ENCODE measurements around the gene GALNTL6. TPM values are rescaled to one million over a fixed set of nuclear protein-coding genes. Genes with fewer than 3 reads are reported as not detected.

The GALNTL6 gene
- total RNA-seq, 1 experiment from 2014 or later = not detected

GRCh38 chr4:172808196-172808595, 995.0 kb downstream of the GALNTL6 start:
- H2BK15ac ChIP-seq (ENCODE audit: low read depth, low read length) = no peak overlapping the region

More at GRCh38 chr4:172808196-172808595, 995.0 kb downstream of the GALNTL6 start:
- Mint-ChIP-seq H3K4me3 (no peak overlapping the region), H3K4me1 (peaks cover 29 to 33% of the 10 kb centered on the region in 2 experiments), H3K27me3 (ENCODE audit: low read depth) (no peaks in the 10 kb centered on the region), H3K9me3 (no peaks in the 10 kb centered on the region), H3K27ac (no peak overlapping the region; a peak in 1 of 7 replicates), H3K36me3 (ENCODE audit: insufficient read depth in 1 of 3, low read depth in 3 of 3) (no peaks in the 10 kb centered on the region)
- Histone ChIP-seq H4K91ac (ENCODE audit: insufficient read length, low read depth, low read length) (no peak overlapping the region), H3K23me2 (ENCODE audit: insufficient read length, low read depth, low read length, poor library complexity, severe bottlenecking) (no peaks in the 10 kb centered on the region), H2BK20ac (ENCODE audit: low read depth, low read length, poor library complexity, severe bottlenecking) (no peak overlapping the region), H2BK120ac (ENCODE audit: low read depth, low read length, poor library complexity, severe bottlenecking) (no peak overlapping the region), H3K23ac (ENCODE audit: insufficient read length, low read depth, low read length) (no peak overlapping the region), H3K56ac (ENCODE audit: insufficient read length, low read depth, low read length) (no peak overlapping the region), H3K4me2 (ENCODE audit: insufficient read depth, insufficient read length, low read length) (no peak overlapping the region), H3K14ac (ENCODE audit: insufficient read depth, low read length) (no peak overlapping the region), H3K79me2 (ENCODE audit: insufficient read depth, low read length) (no peaks in the 10 kb centered on the region), H3T11ph (ENCODE audit: low read length) (no peak overlapping the region), H2AK5ac (ENCODE audit: insufficient read length, low read length) (no peak overlapping the region), H3K4ac (ENCODE audit: low read depth, low read length) (no peak overlapping the region), H2BK12ac (ENCODE audit: insufficient read length, low read depth, low read length) (no peak overlapping the region), H4K5ac (ENCODE audit: insufficient read length, low read depth, low read length) (no peak overlapping the region), H3K18ac (ENCODE audit: insufficient read length, low read depth, low read length) (no peak overlapping the region), H2AFZ (ENCODE audit: low read length) (no peak overlapping the region), H3K9me3 (ENCODE audit: control insufficient read depth, low read depth, low read length) (no peaks in the 10 kb centered on the region), H3K27ac (ENCODE audit: insufficient read length, low read depth, low read length) (no peak overlapping the region), H3K4me1 (ENCODE audit: insufficient read depth, low read length) (peaks cover 4% of the 10 kb centered on the region; the same call in 1 of the 2 replicates), H3K9ac (ENCODE audit: extremely low read depth, insufficient read length, low read length) (no peak overlapping the region), H3K79me1 (ENCODE audit: insufficient read depth, low read depth, low read length, poor library complexity, severe bottlenecking) (no peaks in the 10 kb centered on the region), H3K27me3 (ENCODE audit: insufficient read depth, low read length) (no peaks in the 10 kb centered on the region), H4K8ac (replicated peaks; ENCODE audit: insufficient read length, low read depth, low read length) (no peak overlapping the region), H2BK5ac (ENCODE audit: insufficient read length, low read length) (no peak overlapping the region), H4K20me1 (ENCODE audit: control insufficient read depth, insufficient read depth, insufficient read length) (no peaks in the 10 kb centered on the region)
- WGBS (ENCODE audit: extremely low coverage, insufficient read length, low lambda C conversion rate) = no CpG with 5 or more reads among the region's 4 CpGs
- TF ChIP-seq, protein P1, sequence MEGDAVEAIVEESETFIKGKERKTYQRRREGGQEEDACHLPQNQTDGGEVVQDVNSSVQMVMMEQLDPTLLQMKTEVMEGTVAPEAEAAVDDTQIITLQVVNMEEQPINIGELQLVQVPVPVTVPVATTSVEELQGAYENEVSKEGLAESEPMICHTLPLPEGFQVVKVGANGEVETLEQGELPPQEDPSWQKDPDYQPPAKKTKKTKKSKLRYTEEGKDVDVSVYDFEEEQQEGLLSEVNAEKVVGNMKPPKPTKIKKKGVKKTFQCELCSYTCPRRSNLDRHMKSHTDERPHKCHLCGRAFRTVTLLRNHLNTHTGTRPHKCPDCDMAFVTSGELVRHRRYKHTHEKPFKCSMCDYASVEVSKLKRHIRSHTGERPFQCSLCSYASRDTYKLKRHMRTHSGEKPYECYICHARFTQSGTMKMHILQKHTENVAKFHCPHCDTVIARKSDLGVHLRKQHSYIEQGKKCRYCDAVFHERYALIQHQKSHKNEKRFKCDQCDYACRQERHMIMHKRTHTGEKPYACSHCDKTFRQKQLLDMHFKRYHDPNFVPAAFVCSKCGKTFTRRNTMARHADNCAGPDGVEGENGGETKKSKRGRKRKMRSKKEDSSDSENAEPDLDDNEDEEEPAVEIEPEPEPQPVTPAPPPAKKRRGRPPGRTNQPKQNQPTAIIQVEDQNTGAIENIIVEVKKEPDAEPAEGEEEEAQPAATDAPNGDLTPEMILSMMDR (conservative IDR thresholded peaks at IDR 0.05) = no peak
- DNase-seq = no peak
